Right lobe of liver (tissue), 6 donors: ENCODE data around the gene PRKACB. TPM values are rescaled to one million over a fixed set of nuclear protein-coding genes. Genes with fewer than 3 reads are reported as not detected.

ENCODE experiments used
- ATAC-seq, 4 donors: fragments of 200-7000 bp; cut with Tn5 transposase; one replicate each; pipeline ENCODE4 v1.9.1; 2020; ENCODE audit warnings: mild to moderate bottlenecking in 4 of 4, moderate library complexity in 4 of 4
- DNase-seq, 3 donors: peaks; one replicate each; pipeline ENCODE4 v3.0.0-alpha.2; 2020
- H3K27ac ChIP-seq, 3 donors: fragments of 200-600 bp; one replicate each; pipeline ENCODE4 v1.8.0; 2022
- H3K27me3 ChIP-seq, 2 donors: fragments of 200-600 bp; one replicate each; pipeline ENCODE4 v1.8.0; 2022
- H3K36me3 ChIP-seq, 4 donors: fragments of 200-600 bp; sonication (generic) in 1 of 4; one replicate each; pipeline versions ENCODE4 v1.5.1 to v1.8.0; 2017 to 2022; ENCODE audit warnings: control low read depth in 1 of 4
- H3K4me1 ChIP-seq, 4 donors: fragments of 200-600 bp; sonication (generic) in 1 of 4; one replicate each; pipeline versions ENCODE4 v1.5.1 to v1.8.0; 2017 to 2022; ENCODE audit warnings: control low read depth in 1 of 4
- H3K4me3 ChIP-seq, 3 donors: fragments of 200-600 bp; one replicate each; pipeline ENCODE4 v1.8.0; 2022
- H3K9me3 ChIP-seq, 4 donors: fragments of 200-600 bp; sonication (generic) in 1 of 4; one replicate each; pipeline versions ENCODE4 v1.5.1 to v1.8.0; 2017 to 2022; ENCODE audit warnings: control low read depth in 1 of 4
- POLR2A ChIP-seq: fragments of 450-650 bp; IDR thresholded peaks from one replicate; pipeline ENCODE4 v1.6.1; 2017; ENCODE audit warnings: antibody characterized with exemption, mild to moderate bottlenecking
- WGBS: methylation state at CpG from one replicate; pipeline ENCODE4 v1.1.6; 2018; ENCODE audit warnings: low coverage, low lambda C conversion rate; ENCODE audit not compliant: insufficient coverage; ENCODE audit errors: missing lambda C conversion rate; 5-methylcytosine and 5-hydroxymethylcytosine counted together
- intact Hi-C, 2 donors: fragments of 100-400 bp; cut with DNase I; formaldehyde crosslinking; loops; one replicate each; pipeline versions ENCODE4 v1.11.2 to v1.14.1; 2022
- total RNA-seq, 6 experiments: library from RNA; depleted of rRNA in 2 of 6; stranded (reverse); fragments of >200 nt in 2 of 6; fragmentation: NEBNext Ultra II Directional in 3 of 6; extraction: Animal tissue kit (Norgen Biotek cat#: 25700) in 3 of 6; gene quantifications; one replicate each; pipeline versions ENCODE4 v1.1.0 to v1.2.4, GENCODE V29; 2016 to 2023
- TF ChIP-seq, protein P1 (sequence below), 4 donors: fragments of 200-600 bp in 3 of 4; fragments of 450-650 bp in 1 of 4; IDR thresholded peaks; one replicate each; pipeline versions ENCODE4 v1.5.1 to v1.8.0; 2016 to 2022; ENCODE audit warnings: antibody characterized with exemption in 4 of 4, mild to moderate bottlenecking in 2 of 4
- donor health status: DM: no; HTN: yes; CAD: no.
- donor health status: DM: no; HTN: no; CAD: no.
- donor health status: DM: no; HTN: no; CAD: no.
- donor health status: DM: no; HTN: yes; CAD: no.
- donor health status: DM: no; HTN: yes; CAD: no.

PRKACB gene
- total RNA-seq, 6 experiments from 2014 or later: 11.1 to 19.7 (median 15.6) TPM

- no peaks in the 10 kb centered on the region for H3K9me3 ChIP-seq
- no peaks in the 10 kb centered on the region for H3K36me3 ChIP-seq
- TF ChIP-seq, protein P1, sequence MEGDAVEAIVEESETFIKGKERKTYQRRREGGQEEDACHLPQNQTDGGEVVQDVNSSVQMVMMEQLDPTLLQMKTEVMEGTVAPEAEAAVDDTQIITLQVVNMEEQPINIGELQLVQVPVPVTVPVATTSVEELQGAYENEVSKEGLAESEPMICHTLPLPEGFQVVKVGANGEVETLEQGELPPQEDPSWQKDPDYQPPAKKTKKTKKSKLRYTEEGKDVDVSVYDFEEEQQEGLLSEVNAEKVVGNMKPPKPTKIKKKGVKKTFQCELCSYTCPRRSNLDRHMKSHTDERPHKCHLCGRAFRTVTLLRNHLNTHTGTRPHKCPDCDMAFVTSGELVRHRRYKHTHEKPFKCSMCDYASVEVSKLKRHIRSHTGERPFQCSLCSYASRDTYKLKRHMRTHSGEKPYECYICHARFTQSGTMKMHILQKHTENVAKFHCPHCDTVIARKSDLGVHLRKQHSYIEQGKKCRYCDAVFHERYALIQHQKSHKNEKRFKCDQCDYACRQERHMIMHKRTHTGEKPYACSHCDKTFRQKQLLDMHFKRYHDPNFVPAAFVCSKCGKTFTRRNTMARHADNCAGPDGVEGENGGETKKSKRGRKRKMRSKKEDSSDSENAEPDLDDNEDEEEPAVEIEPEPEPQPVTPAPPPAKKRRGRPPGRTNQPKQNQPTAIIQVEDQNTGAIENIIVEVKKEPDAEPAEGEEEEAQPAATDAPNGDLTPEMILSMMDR (IDR thresholded peaks at IDR 0.05): no peak
- no peak for TF ChIP-seq POLR2A
- WGBS: 84% methylated on average over 3 of the region's 3 CpGs
- no peak overlapping the region for H3K27ac ChIP-seq
- no peak overlapping the region for H3K4me3 ChIP-seq
- DNase-seq (no peak), ATAC-seq (no peak)
- H3K4me1 ChIP-seq: peaks cover 0 to 6% (median 2%) of the 10 kb centered on the region in 4 donors
- intact Hi-C loops: no loop called here
- no peaks in the 10 kb centered on the region for H3K27me3 ChIP-seq
These were observed 121.8 kb downstream of the PRKACB start for GRCh38 chr1:84265867-84266266.

- no peaks in the 10 kb centered on the region for H3K36me3 ChIP-seq
- H3K9me3 ChIP-seq: no peaks in the 10 kb centered on the region
- intact Hi-C loops: no loop called here
- H3K27ac ChIP-seq: no peak overlapping the region
- H3K4me1 ChIP-seq: no peaks in the 10 kb centered on the region
- WGBS: 0% methylated on average over 1 of the region's 1 CpG
- no peak for ATAC-seq
- no peaks in the 10 kb centered on the region for H3K27me3 ChIP-seq
- DNase-seq: no peak
- H3K4me3 ChIP-seq: no peak overlapping the region
- TF ChIP-seq, protein P1 (IDR thresholded peaks at IDR 0.05): no peak
- TF ChIP-seq POLR2A: no peak
These were observed 122.7 kb downstream of the PRKACB start for GRCh38 chr1:84266748-84267147.

GRCh38 chr1:84267476-84267875 lies 123.4 kb downstream of the PRKACB start:
- TF ChIP-seq, protein P1 (IDR thresholded peaks at IDR 0.05): no peak
- no peak for TF ChIP-seq POLR2A
- ATAC-seq (no peak), DNase-seq (no peak)
- Histone ChIP-seq H3K4me1 (no peaks in the 10 kb centered on the region), H3K27me3 (no peaks in the 10 kb centered on the region), H3K4me3 (no peak overlapping the region), H3K9me3 (no peaks in the 10 kb centered on the region), H3K36me3 (no peaks in the 10 kb centered on the region), H3K27ac (no peak overlapping the region)
- intact Hi-C loops: no loop called here

DNA sequence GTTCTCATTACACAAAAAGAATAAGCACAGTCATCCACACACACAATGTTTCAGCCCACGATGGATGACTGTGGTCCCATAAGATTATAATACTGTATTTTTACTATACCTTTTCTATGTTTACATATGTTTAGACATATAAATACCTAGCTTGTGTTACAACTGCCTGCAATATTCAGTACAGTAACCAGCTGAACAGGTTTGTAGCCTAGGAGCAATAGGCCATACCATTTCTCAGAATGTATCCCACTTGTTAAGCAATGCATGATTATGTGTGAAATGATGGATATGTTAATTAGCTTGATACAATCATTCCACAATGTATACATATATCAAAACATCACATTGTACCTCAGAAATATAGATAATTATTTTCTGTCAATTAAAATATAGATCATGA lies 124.3 kb downstream of the PRKACB start:
- DNase-seq: no peak

More for the DNA sequence above, 124.3 kb downstream of the PRKACB start:
- Histone ChIP-seq H3K4me3 (no peak overlapping the region), H3K9me3 (no peaks in the 10 kb centered on the region), H3K27ac (no peak overlapping the region), H3K27me3 (no peaks in the 10 kb centered on the region), H3K36me3 (no peaks in the 10 kb centered on the region), H3K4me1 (no peaks in the 10 kb centered on the region)
- 86% methylated on average over 1 of the region's 1 CpG for WGBS
- no peak for ATAC-seq
- intact Hi-C loops: no loop called here
- TF ChIP-seq, protein P1 (IDR thresholded peaks at IDR 0.05): no peak
- TF ChIP-seq POLR2A: no peak
